ENCODE measurements around the gene NT5C.

DNA sequence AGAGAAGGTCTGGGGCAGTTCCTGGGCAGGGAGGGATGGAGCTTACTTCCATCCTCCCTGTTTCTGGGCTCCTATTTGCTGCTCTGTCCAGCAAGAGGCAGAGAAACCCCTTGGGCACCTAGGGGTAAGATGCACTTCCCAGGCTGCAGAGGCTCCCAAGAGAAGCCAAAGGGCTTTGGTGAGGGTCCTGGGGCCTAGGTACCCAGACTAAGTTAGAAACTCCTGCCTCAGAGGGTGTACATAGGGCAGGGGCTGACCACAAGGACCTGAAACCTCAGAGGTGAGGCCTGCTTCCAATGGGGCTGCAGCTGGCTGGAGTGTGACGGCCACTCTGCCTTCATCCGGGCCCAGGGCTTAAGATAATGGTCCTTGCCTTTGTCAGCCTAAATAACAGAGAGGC is 23.3 kb downstream of the NT5C start:
- TF ChIP-seq TAF1 (conservative IDR thresholded peaks at IDR 0.05), result no peak
- TF ChIP-seq, protein P1, sequence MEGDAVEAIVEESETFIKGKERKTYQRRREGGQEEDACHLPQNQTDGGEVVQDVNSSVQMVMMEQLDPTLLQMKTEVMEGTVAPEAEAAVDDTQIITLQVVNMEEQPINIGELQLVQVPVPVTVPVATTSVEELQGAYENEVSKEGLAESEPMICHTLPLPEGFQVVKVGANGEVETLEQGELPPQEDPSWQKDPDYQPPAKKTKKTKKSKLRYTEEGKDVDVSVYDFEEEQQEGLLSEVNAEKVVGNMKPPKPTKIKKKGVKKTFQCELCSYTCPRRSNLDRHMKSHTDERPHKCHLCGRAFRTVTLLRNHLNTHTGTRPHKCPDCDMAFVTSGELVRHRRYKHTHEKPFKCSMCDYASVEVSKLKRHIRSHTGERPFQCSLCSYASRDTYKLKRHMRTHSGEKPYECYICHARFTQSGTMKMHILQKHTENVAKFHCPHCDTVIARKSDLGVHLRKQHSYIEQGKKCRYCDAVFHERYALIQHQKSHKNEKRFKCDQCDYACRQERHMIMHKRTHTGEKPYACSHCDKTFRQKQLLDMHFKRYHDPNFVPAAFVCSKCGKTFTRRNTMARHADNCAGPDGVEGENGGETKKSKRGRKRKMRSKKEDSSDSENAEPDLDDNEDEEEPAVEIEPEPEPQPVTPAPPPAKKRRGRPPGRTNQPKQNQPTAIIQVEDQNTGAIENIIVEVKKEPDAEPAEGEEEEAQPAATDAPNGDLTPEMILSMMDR (IDR thresholded peaks at IDR 0.05; ENCODE audit: low read depth, low read length, missing input control), result no peak
- TF ChIP-seq, protein P2, sequence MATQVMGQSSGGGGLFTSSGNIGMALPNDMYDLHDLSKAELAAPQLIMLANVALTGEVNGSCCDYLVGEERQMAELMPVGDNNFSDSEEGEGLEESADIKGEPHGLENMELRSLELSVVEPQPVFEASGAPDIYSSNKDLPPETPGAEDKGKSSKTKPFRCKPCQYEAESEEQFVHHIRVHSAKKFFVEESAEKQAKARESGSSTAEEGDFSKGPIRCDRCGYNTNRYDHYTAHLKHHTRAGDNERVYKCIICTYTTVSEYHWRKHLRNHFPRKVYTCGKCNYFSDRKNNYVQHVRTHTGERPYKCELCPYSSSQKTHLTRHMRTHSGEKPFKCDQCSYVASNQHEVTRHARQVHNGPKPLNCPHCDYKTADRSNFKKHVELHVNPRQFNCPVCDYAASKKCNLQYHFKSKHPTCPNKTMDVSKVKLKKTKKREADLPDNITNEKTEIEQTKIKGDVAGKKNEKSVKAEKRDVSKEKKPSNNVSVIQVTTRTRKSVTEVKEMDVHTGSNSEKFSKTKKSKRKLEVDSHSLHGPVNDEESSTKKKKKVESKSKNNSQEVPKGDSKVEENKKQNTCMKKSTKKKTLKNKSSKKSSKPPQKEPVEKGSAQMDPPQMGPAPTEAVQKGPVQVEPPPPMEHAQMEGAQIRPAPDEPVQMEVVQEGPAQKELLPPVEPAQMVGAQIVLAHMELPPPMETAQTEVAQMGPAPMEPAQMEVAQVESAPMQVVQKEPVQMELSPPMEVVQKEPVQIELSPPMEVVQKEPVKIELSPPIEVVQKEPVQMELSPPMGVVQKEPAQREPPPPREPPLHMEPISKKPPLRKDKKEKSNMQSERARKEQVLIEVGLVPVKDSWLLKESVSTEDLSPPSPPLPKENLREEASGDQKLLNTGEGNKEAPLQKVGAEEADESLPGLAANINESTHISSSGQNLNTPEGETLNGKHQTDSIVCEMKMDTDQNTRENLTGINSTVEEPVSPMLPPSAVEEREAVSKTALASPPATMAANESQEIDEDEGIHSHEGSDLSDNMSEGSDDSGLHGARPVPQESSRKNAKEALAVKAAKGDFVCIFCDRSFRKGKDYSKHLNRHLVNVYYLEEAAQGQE (IDR thresholded peaks at IDR 0.05), result no peak
- TF ChIP-seq, protein P3, sequence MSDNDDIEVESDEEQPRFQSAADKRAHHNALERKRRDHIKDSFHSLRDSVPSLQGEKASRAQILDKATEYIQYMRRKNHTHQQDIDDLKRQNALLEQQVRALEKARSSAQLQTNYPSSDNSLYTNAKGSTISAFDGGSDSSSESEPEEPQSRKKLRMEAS (IDR thresholded peaks at IDR 0.05), result no peak

Data from liver (tissue), 3 donors.